Activated B cell treated with CpG ODN at 0.5 μM for 24 hours (primary cell): ENCODE results near the gene DIPK2A. TPM values are rescaled to one million over a fixed set of nuclear protein-coding genes. Genes with fewer than 3 reads are reported as not detected.

Source experiments
- ATAC-seq: fragments of 200-7000 bp; cut with Tn5 transposase; one replicate; pipeline ENCODE4 v1.10.0; 2021; ENCODE audit warnings: low read depth, mild to moderate bottlenecking, moderate library complexity
- CTCF ChIA-PET: fragments of 350-600 bp; sonication (Branson Sonifier 250); formaldehyde crosslinking; loops from one replicate; lab custom pipeline; 2021; ENCODE audit warnings: antibody characterized with exemption; lab: Charles Lee
- POLR2A ChIA-PET: fragments of 350-600 bp; sonication (Branson Sonifier 250); formaldehyde crosslinking; loops from one replicate; lab custom pipeline; 2021; ENCODE audit warnings: antibody characterized with exemption; lab: Charles Lee
- DNase-seq: peaks from one replicate; pipeline ENCODE4 v3.0.0; 2022
- H3K27ac Mint-ChIP-seq: one replicate; pipeline ENCODE4 v1.8.0; 2020; ENCODE audit warnings: mixed read lengths
- H3K27me3 Mint-ChIP-seq: one replicate; pipeline ENCODE4 v1.8.0; 2021; ENCODE audit warnings: mixed read lengths
- H3K36me3 Mint-ChIP-seq: one replicate; pipeline ENCODE4 v1.8.0; 2021; ENCODE audit warnings: low read depth, mixed read lengths
- H3K4me1 Mint-ChIP-seq: one replicate; pipeline ENCODE4 v1.8.0; 2021; ENCODE audit warnings: mixed read lengths
- H3K4me3 Mint-ChIP-seq: one replicate; pipeline ENCODE4 v1.8.0; 2020; ENCODE audit warnings: mild to moderate bottlenecking, mixed read lengths
- H3K9me3 Mint-ChIP-seq: one replicate; pipeline ENCODE4 v1.8.0; 2020; ENCODE audit warnings: mixed read lengths
- intact Hi-C: fragments of 100-400 bp; cut with micrococcal nuclease; formaldehyde crosslinking; loops from one replicate; pipeline ENCODE4 v1.15.1; 2024
- total RNA-seq: library from RNA; stranded (reverse); gene quantifications from 2 replicates; pipeline ENCODE4 v1.2.3, GENCODE V29; 2022
- TF ChIP-seq, protein P1 (sequence below): fragments of 200-600 bp; IDR thresholded peaks from one replicate; pipeline ENCODE4 v1.8.0; 2022; ENCODE audit warnings: antibody characterized with exemption, mild to moderate bottlenecking

Gene DIPK2A, protein sequence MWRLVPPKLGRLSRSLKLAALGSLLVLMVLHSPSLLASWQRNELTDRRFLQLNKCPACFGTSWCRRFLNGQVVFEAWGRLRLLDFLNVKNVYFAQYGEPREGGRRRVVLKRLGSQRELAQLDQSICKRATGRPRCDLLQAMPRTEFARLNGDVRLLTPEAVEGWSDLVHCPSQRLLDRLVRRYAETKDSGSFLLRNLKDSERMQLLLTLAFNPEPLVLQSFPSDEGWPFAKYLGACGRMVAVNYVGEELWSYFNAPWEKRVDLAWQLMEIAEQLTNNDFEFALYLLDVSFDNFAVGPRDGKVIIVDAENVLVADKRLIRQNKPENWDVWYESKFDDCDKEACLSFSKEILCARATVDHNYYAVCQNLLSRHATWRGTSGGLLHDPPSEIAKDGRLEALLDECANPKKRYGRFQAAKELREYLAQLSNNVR
- total RNA-seq = 19.0 and 23.0 TPM in 2 replicates

DNA sequence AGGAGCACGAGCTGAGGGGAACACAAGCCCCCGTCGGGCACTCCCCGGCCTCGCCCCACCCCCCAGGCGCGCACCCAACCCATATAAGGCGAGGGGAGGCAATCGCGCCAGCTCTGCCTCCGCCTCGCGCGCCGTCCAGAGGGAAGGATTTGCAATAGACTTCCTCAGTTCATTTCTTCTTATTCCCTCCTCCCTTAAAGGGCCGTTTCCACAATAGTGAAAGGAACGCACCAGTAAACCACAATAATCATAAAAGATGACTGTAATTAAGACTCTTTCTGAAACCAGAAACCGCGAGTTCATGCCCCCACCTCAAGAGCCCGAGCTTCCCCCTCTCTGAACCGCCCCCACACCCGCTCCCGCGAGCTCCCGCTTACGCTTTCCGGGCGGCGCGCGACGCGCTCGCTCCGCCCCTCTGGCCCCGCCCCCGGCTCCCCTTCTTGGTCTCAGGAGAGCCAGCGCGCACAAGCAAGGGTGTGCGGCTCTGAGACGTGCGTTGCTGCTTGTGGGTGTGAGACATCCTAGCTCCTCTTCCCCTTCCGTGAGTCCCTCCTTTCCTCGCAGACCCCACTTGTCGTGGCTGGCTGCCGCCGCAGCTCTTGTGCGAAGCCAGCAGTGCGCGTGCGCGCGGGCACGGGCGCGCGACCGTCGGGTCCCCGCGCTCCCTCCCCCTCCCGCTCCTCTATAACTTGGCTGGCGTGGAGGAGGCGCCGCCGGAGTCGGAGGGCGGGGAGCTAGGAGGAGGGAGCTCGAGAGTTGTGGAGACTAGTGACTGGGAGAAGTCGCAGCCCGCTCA is at the start of gene DIPK2A:
DIPK2A (plus strand) TSS at position 465 of the 796 bp plus-strand sequence. CDS start 510 bp downstream, outside the sequence.
- peak; percentile 71 for ATAC-seq
- Mint-ChIP-seq H3K27ac (peak within 1 kb of the TSS; percentile 99), H3K4me1 (peaks cover 39% of the 10 kb centered on the region), H3K36me3 (peaks cover 16% of the 10 kb centered on the region), H3K4me3 (peak within 1 kb of the TSS; percentile 99), H3K9me3 (no peaks in the 10 kb centered on the region), H3K27me3 (peaks cover 3% of the 10 kb centered on the region)
- DNase-seq = peak; percentile 95
- ChIA-PET CTCF (interaction anchor here (0.5 to 2.4 kb wide), 15 partner anchors 8 to 327 kb away, joined by 3 to 14 read pairs (median 5); no protein-coding TSS in a partner anchor), POLR2A (interaction anchor here (0.5 to 4.1 kb wide), 36 partner anchors 9 to 1393 kb away, joined by 3 to 107 read pairs (median 5); partner anchors contain the start of genes ATR, CHST2, SLC9A9 and U2SURP)
- intact Hi-C loops = loop anchor here (1.0 to 10.0 kb wide), 19 partner anchors 20 to 1824 kb away; partner anchors contain the start of genes ATR, PLS1, SLC9A9 and TFDP2
- TF ChIP-seq, protein P1, sequence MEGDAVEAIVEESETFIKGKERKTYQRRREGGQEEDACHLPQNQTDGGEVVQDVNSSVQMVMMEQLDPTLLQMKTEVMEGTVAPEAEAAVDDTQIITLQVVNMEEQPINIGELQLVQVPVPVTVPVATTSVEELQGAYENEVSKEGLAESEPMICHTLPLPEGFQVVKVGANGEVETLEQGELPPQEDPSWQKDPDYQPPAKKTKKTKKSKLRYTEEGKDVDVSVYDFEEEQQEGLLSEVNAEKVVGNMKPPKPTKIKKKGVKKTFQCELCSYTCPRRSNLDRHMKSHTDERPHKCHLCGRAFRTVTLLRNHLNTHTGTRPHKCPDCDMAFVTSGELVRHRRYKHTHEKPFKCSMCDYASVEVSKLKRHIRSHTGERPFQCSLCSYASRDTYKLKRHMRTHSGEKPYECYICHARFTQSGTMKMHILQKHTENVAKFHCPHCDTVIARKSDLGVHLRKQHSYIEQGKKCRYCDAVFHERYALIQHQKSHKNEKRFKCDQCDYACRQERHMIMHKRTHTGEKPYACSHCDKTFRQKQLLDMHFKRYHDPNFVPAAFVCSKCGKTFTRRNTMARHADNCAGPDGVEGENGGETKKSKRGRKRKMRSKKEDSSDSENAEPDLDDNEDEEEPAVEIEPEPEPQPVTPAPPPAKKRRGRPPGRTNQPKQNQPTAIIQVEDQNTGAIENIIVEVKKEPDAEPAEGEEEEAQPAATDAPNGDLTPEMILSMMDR = no peak

DNA sequence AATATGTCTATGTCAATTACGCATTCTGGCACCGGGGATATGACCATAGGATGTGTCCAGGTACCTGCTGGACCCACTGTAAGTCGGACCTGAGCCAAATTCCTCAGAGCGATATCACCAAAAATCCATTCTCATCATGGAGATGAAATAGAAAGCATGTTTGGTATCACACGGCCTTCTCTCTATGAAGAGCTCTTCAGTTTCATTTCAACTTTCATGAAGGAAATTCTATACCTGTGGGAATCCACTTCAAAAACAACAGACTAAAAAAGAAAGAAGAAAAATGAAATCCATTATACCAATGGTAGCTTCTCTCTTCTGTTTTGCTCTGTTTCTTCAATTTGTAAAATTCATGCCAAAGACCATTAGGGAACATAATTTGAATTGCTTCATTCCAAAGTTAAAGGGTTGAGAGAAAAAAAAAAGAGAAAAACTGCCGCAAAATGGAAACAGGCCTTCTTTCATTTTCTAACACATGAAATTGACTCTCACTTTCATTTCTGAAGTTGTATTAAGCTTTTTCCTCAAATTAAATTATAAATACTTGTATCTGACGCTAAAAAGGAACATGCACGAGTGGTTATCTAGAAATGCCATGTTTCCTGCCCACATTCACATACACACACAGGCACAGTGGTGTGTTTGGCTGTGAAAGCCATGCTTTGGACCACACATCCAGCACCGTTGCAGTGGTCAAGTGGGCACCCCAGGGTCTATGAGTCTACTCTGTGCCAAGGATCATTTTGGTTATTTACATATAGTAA is 46.9 kb upstream of the DIPK2A start:
- ChIA-PET CTCF (interaction anchor here (0.7 to 2.0 kb wide), 6 partner anchors 13 to 150 kb away, joined by 3 to 9 read pairs (median 4); partner anchors contain the start of gene DIPK2A), POLR2A (interaction anchor here (0.6 to 6.3 kb wide), 3 partner anchors 17 to 107 kb away, joined by 3 to 107 read pairs (median 4); partner anchors contain the start of gene DIPK2A)
- Mint-ChIP-seq H3K9me3 (peaks cover 4% of the 10 kb centered on the region), H3K4me3 (peak overlapping the region; percentile 75), H3K27me3 (no peaks in the 10 kb centered on the region), H3K4me1 (peaks cover 84% of the 10 kb centered on the region), H3K36me3 (peaks cover 6% of the 10 kb centered on the region), H3K27ac (peak overlapping the region; percentile 91)
- DNase-seq (no peak), ATAC-seq (peak; percentile 69)
- intact Hi-C loops = loop anchor here (1.0 to 10.0 kb wide), 3 partner anchors 47 to 1350 kb away; partner anchors contain the start of genes ATR, DIPK2A and SLC9A9
- TF ChIP-seq, protein P1 = no peak

DNA sequence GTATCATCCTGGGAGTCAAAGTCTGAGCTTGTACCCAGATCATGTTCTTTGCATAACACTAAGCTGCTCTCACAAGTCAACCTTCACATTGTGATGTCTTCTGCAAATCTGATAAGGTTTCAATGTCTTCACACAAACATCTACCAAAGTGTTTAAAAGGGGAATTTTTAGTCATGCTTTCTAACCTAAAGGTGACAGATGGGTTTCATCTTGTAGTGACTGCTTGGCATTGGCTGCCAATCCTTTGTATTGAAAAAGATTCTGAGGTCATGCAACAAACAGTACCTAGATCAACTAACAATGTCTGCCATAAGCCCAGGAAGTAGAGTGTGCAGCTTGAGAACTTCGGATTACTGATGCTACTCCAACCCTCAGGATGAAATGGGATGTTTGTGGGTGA is 43.6 kb upstream of the DIPK2A start:
- POLR2A ChIA-PET = interaction anchor here (1.1 to 6.3 kb wide), 2 partner anchors 25 to 43 kb away, joined by 3 to 107 read pairs; partner anchors contain the start of gene DIPK2A
- no peak overlapping the region for H3K4me3 Mint-ChIP-seq

DNA sequence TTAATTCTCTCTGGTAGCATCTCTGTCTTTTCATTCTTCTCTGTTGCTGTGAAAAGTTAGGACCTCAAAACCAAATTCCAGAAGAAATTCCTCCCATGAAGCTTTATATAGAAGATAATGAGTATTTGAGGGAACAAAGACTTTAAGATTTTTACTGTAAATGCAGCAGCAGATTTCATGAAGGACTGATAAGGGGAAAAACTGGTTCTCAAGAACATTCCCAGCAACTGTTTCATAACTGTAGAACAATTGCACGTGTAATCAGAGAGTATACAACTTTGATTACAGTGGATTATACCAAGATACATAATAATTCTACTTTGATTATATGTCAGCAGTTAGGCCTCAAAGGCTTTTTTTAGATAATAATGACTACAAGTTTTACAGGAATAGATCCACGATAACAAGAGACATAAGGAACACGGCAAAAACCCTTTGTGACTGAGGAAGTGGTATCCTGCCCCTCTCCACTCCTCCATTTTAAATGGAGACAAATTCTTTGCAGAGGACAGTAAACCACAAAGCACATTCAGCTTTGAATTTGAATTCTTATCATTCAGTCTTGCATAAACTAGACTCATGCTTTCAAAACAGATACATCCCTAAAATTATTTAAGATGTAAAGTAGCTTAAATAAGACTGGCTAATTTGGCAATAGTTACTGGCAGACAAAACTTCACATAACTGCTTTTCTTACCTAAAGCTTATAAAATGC is 42.9 kb upstream of the DIPK2A start:
- intact Hi-C loops = loop anchor here (2.0 to 10.0 kb wide), 2 partner anchors 22 to 1354 kb away; partner anchors contain the start of gene ATR
- Mint-ChIP-seq H3K4me3 (no peak overlapping the region), H3K27me3 (peaks cover 1% of the 10 kb centered on the region), H3K9me3 (peaks cover 2% of the 10 kb centered on the region), H3K36me3 (peaks cover 2% of the 10 kb centered on the region), H3K4me1 (peaks cover 45% of the 10 kb centered on the region), H3K27ac (no peak overlapping the region)
- ChIA-PET CTCF (no interaction called here), POLR2A (interaction anchor here (0.5 to 6.3 kb wide), 3 partner anchors 26 to 45 kb away, joined by 3 to 107 read pairs (median 3); partner anchors contain the start of gene DIPK2A)
- DNase-seq (no peak), ATAC-seq (no peak)
- TF ChIP-seq, protein P1 = no peak

More for the DNA sequence above, 43.6 kb upstream of the DIPK2A start:
- Mint-ChIP-seq H3K27me3 (peaks cover 1% of the 10 kb centered on the region), H3K4me1 (peaks cover 52% of the 10 kb centered on the region), H3K27ac (no peak overlapping the region), H3K9me3 (peaks cover 2% of the 10 kb centered on the region), H3K36me3 (peaks cover 2% of the 10 kb centered on the region)
- intact Hi-C loops = loop anchor here (2.0 to 10.0 kb wide), 2 partner anchors 23 to 1353 kb away; partner anchors contain the start of gene ATR
- TF ChIP-seq, protein P1 = no peak
- ATAC-seq = no peak
- CTCF ChIA-PET = no interaction called here
- DNase-seq = no peak
